IMR-90 (cell line): ENCODE data around the gene MYO1G. TPM values are rescaled to one million over a fixed set of nuclear protein-coding genes. Genes with fewer than 3 reads are reported as not detected.

Experiments used
- ATAC-seq: fragments of 200-7000 bp; cut with Tn5 transposase; 2 replicates; pipeline ENCODE4 v1.9.1; 2020; ENCODE audit warnings: low read depth, mild to moderate bottlenecking, moderate library complexity
- BruUV-seq: library from RNA; stranded (reverse); fragments of 400-500 nt; replicated peaks from 2 replicates; lab custom pipeline; 2021; lab: Mats Ljungman, UMichigan
- CTCF ChIA-PET: fragments of 300-600 bp; formaldehyde crosslinking; extraction: SDS; loops from one replicate; lab custom pipeline; 2021; ENCODE audit warnings: antibody characterized with exemption; lab: Yijun Ruan, JAX
- POLR2A ChIA-PET: fragments of 300-600 bp; sonication (Branson Sonifier 250); formaldehyde crosslinking; loops from one replicate; lab custom pipeline; 2022; ENCODE audit warnings: antibody characterized with exemption; ENCODE audit not compliant: unreplicated experiment; lab: Charles Lee
- DNase-seq: peaks from one replicate; pipeline ENCODE4 v3.0.0; 2013
- H2AFZ ChIP-seq: replicated peaks from 2 replicates; pipeline ENCODE3; 2013; ENCODE audit warnings: low read length, mild to moderate bottlenecking; ENCODE audit not compliant: poor library complexity
- H2AK5ac ChIP-seq: 2 replicates; pipeline ENCODE4 v1.6.1; 2013; ENCODE audit warnings: low read depth, low read length, inconsistent platforms
- H2AK9ac ChIP-seq: replicated peaks from 2 replicates; pipeline ENCODE3; 2013; ENCODE audit warnings: mild to moderate bottlenecking, low read depth, low read length, moderate library complexity; ENCODE audit not compliant: poor library complexity
- H2BK120ac ChIP-seq: 2 replicates; pipeline ENCODE4 v1.6.1; 2013; ENCODE audit warnings: low read depth, low read length, inconsistent platforms
- H2BK15ac ChIP-seq: 3 replicates; pipeline ENCODE4 v1.6.1; 2013; ENCODE audit warnings: low read depth, low read length, inconsistent platforms
- H2BK20ac ChIP-seq: 2 replicates; pipeline ENCODE4 v1.6.1; 2013; ENCODE audit warnings: low read depth, mild to moderate bottlenecking, inconsistent platforms, low read length, moderate library complexity
- H2BK5ac ChIP-seq: 2 replicates; pipeline ENCODE4 v1.6.1; 2013; ENCODE audit warnings: mild to moderate bottlenecking, low read depth, low read length, inconsistent platforms; ENCODE audit not compliant: poor library complexity, severe bottlenecking
- H3K14ac ChIP-seq: replicated peaks from 2 replicates; pipeline ENCODE4 v1.6.1; 2013; ENCODE audit warnings: low read depth, low read length, inconsistent platforms
- H3K18ac ChIP-seq: 2 replicates; pipeline ENCODE4 v1.6.1; 2013; ENCODE audit warnings: low read depth, low read length, control low read depth
- H3K23ac ChIP-seq: 2 replicates; pipeline ENCODE4 v1.6.1; 2013; ENCODE audit warnings: low read depth, low read length, inconsistent platforms
- H3K27ac ChIP-seq: 2 replicates; pipeline ENCODE4 v1.5.1; 2013; ENCODE audit warnings: mild to moderate bottlenecking, control low read depth, low read length; ENCODE audit not compliant: insufficient read depth
- H3K27me3 ChIP-seq: 2 replicates; pipeline ENCODE4 v1.6.1; 2013; ENCODE audit warnings: low read length; ENCODE audit not compliant: control insufficient read depth, insufficient read depth
- H3K36me3 ChIP-seq: 2 replicates; pipeline ENCODE4 v1.6.1; 2013; ENCODE audit warnings: low read length, mixed read lengths; ENCODE audit not compliant: control insufficient read depth, insufficient read depth
- H3K4ac ChIP-seq: 2 replicates; pipeline ENCODE4 v1.6.1; 2013; ENCODE audit warnings: low read depth, low read length, inconsistent platforms
- H3K4me1 ChIP-seq: 2 replicates; pipeline ENCODE4 v1.6.1; 2013; ENCODE audit warnings: low read length, mixed read lengths; ENCODE audit not compliant: control insufficient read depth, insufficient read depth
- H3K4me2 ChIP-seq: 2 replicates; pipeline ENCODE4 v1.6.1; 2013; ENCODE audit warnings: low read depth, mild to moderate bottlenecking, control low read depth, low read length, moderate library complexity
- H3K4me3 ChIP-seq: 2 replicates; pipeline ENCODE4 v1.5.1; 2013; ENCODE audit warnings: low read depth, mild to moderate bottlenecking, control low read depth, low read length, moderate library complexity; ENCODE audit not compliant: insufficient read depth
- H3K56ac ChIP-seq: 2 replicates; pipeline ENCODE4 v1.6.1; 2013; ENCODE audit warnings: low read length, inconsistent platforms; ENCODE audit not compliant: insufficient read depth; ENCODE audit errors: extremely low read depth
- H3K79me1 ChIP-seq, 2 experiments: 2 replicates each; pipeline ENCODE4 v1.6.1; 2013; ENCODE audit warnings: low read length in 2 of 2, inconsistent platforms in 1 of 2, low read depth in 1 of 2
- H3K9ac ChIP-seq: 2 replicates; pipeline ENCODE4 v1.6.1; 2013; ENCODE audit warnings: low read depth, low read length, control low read depth
- H3K9me1 ChIP-seq: 2 replicates; pipeline ENCODE4 v1.6.1; 2013; ENCODE audit warnings: low read length, inconsistent platforms; ENCODE audit not compliant: insufficient read depth
- H3K9me3 ChIP-seq: 2 replicates; pipeline ENCODE4 v1.6.1; 2013; ENCODE audit warnings: low read length; ENCODE audit not compliant: control insufficient read depth, insufficient read depth
- H4K20me1 ChIP-seq: 2 replicates; pipeline ENCODE4 v1.6.1; 2013; ENCODE audit warnings: low read length, inconsistent platforms; ENCODE audit not compliant: insufficient read depth
- H4K5ac ChIP-seq: 2 replicates; pipeline ENCODE4 v1.6.1; 2013; ENCODE audit warnings: mild to moderate bottlenecking, low read depth, low read length, control low read depth
- H4K8ac ChIP-seq, 2 experiments: 2 replicates each; pipeline ENCODE4 v1.6.1; 2013; ENCODE audit warnings: low read depth in 2 of 2, low read length in 2 of 2, control low read depth in 1 of 2, inconsistent platforms in 1 of 2
- H4K91ac ChIP-seq: 2 replicates; pipeline ENCODE4 v1.6.1; 2013; ENCODE audit warnings: low read depth, low read length, inconsistent platforms; ENCODE audit not compliant: insufficient read depth
- CHD1 ChIP-seq: IDR thresholded peaks from 2 replicates; pipeline ENCODE4 v1.6.1; 2012; ENCODE audit warnings: low read depth, low read length, improper control_type of control experiment
- WGBS, 2 experiments: methylation state at CpG; one replicate each; pipeline versions ENCODE4 v1.1.5 to v1.1.7; 2013; ENCODE audit warnings: missing lambda C conversion rate in 2 of 2; ENCODE audit not compliant: insufficient read length in 1 of 2; ENCODE audit errors: extremely low coverage in 2 of 2; 5-methylcytosine and 5-hydroxymethylcytosine counted together
- dilution Hi-C: fragments of 300-500 bp; cut with HindIII; formaldehyde crosslinking; loops from one replicate; pipeline ENCODE4 v1.14.3; 2018; ENCODE audit warnings: low sequenced_read_pairs; ENCODE audit not compliant: unreplicated experiment
- in situ Hi-C: fragments of 300-500 bp; cut with MboI; formaldehyde crosslinking; loops from 3 replicates; pipeline ENCODE4 v1.14.3; 2019; ENCODE audit warnings: low sequenced_read_pairs, inconsistent platforms, mixed read lengths
- intact Hi-C: fragments of 100-400 bp; cut with micrococcal nuclease; formaldehyde crosslinking; loops from 2 replicates; pipeline ENCODE4 v1.10.0; 2022
- polyA plus RNA-seq, 3 experiments: library from polyadenylated mRNA; depleted of rRNA; stranded (reverse); fragments of >200 nt; gene quantifications; 2 replicates each; pipeline ENCODE4 v1.2.3, GENCODE V29; 2012; ENCODE audit warnings: low replicate concordance in 1 of 3
- total RNA-seq: library from RNA; depleted of rRNA; stranded (reverse); fragments of >200 nt; gene quantifications from 2 replicates; pipeline ENCODE4 v1.2.3, GENCODE V29; 2012

The MYO1G gene
- total and polyA plus RNA-seq, 2 of the 4 experiments (the other 2 are of a cell fraction): under 0.01 to 0.02 TPM

GRCh38 chr7:44987457-44987856, 8.6 kb upstream of the MYO1G start:
- Histone ChIP-seq H4K20me1 (peaks cover 21% of the 10 kb centered on the region), H3K9me1 (peaks cover 3% of the 10 kb centered on the region), H3K27ac (no peak overlapping the region), H3K56ac (no peak overlapping the region), H3K9me3 (no peaks in the 10 kb centered on the region), H2AK5ac (no peak overlapping the region), H3K23ac (no peak overlapping the region), H3K18ac (no peak overlapping the region), H2BK120ac (no peak overlapping the region), H3K4me2 (no peak overlapping the region), H3K14ac (no peak overlapping the region), H3K4ac (no peak overlapping the region), H2BK20ac (no peak overlapping the region), H2AFZ (no peak overlapping the region), H2AK9ac (no peak overlapping the region), H4K5ac (peak overlapping the region; percentile 21; the same call in 1 of the 2 replicates), H3K79me1 (peaks cover 18 to 44% of the 10 kb centered on the region in 2 experiments), H2BK15ac (no peak overlapping the region), H4K91ac (no peak overlapping the region), H3K36me3 (peaks cover 26% of the 10 kb centered on the region), H3K4me3 (no peak overlapping the region), H4K8ac (peak overlapping the region in 1 of 2 experiments; percentile 87; a peak in 1 of 4 replicates), H2BK5ac (no peak overlapping the region), H3K9ac (no peak overlapping the region), H3K4me1 (peaks cover 12% of the 10 kb centered on the region), H3K27me3 (no peaks in the 10 kb centered on the region)
- ChIA-PET POLR2A (no interaction called here), CTCF (no interaction called here)
- TF ChIP-seq CHD1: no peak
- ATAC-seq (no peak), DNase-seq (no peak)
- dilution Hi-C loops: no loop called here
- 100% methylated on average over 4 of the region's 7 CpGs; no CpG with 5 or more reads in 1 of the 2 experiments for WGBS, 2 experiments
- intact Hi-C loops: no loop called here
- no TSS peak for BruUV-seq
- in situ Hi-C loops: no loop called here
